Measurements from ENCODE around the gene RAX2. TPM values are rescaled to one million over a fixed set of nuclear protein-coding genes. Genes with fewer than 3 reads are reported as not detected.

RAX2 gene
- total and polyA plus RNA-seq, 2 of the 8 experiments (the other 6 are each of a cell fraction or from before 2014, with no cell fraction given): 0.08 TPM; not detected in 1

GRCh38 chr19:3807574-3808354 is 35.7 kb upstream of the RAX2 start:
- Histone ChIP-seq H4K91ac (replicated peaks; ENCODE audit: insufficient read length, low read length) (peak overlapping the region; percentile 89), H3K27me3 (replicated peaks in 1 of 4; ENCODE audit: control insufficient read depth in 3 of 4, extremely low read depth in 1 of 4, insufficient read depth in 3 of 4, low read length in 3 of 4) (no peaks in the 10 kb centered on the region), H3K79me2 (ENCODE audit: control insufficient read depth in 1 of 2, insufficient read depth in 2 of 2, low read length in 2 of 2) (no peaks in the 10 kb centered on the region), H3K23ac (ENCODE audit: insufficient read length) (no peak overlapping the region), H2BK12ac (ENCODE audit: low read depth, low read length) (peak overlapping the region; percentile 68; the same call in 1 of the 2 replicates), H3K4me1 (replicated peaks in 1 of 4; ENCODE audit: control insufficient read depth in 3 of 4, insufficient read depth in 4 of 4, low read length in 3 of 4) (no peaks in the 10 kb centered on the region; a peak in 1 of 7 replicates), H3K9ac (replicated peaks in 1 of 4; ENCODE audit: extremely low read depth in 1 of 4, low read depth in 3 of 4, low read length in 3 of 4) (no peak overlapping the region; a peak in 2 of 7 replicates), H3K4me3 (ENCODE audit: extremely low read depth in 1 of 4, insufficient read depth in 2 of 4, low read depth in 3 of 4, low read length in 4 of 4) (no peak overlapping the region), H3K4ac (replicated peaks; ENCODE audit: insufficient read length, low read depth, low read length) (peak overlapping the region; percentile 78), H3K9me3 (ENCODE audit: insufficient read depth in 2 of 2, low read depth in 1 of 2, low read length in 1 of 2) (peaks cover 0 to 4% of the 10 kb centered on the region in 2 experiments; a peak in 1 of 4 replicates), H2AK5ac (ENCODE audit: low read depth, low read length) (peak overlapping the region; percentile 83; the same call in 1 of the 2 replicates), H2BK15ac (ENCODE audit: low read length) (peak overlapping the region; percentile 72; the same call in 1 of the 2 replicates), H3K36me3 (ENCODE audit: control insufficient read depth in 2 of 4, insufficient read depth in 4 of 4, low read length in 3 of 4) (peaks cover 0 to 3% (median 0%) of the 10 kb centered on the region in 4 experiments; a peak in 1 of 8 replicates), H4K8ac (ENCODE audit: extremely low read depth, insufficient read depth, low read length) (no peak overlapping the region; the same call in 1 of the 2 replicates), H3K27ac (ENCODE audit: low read depth, low read length) (no peak overlapping the region), H3K4me2 (ENCODE audit: insufficient read depth in 1 of 2, low read depth in 2 of 2, low read length in 2 of 2) (no peak overlapping the region), H2BK20ac (ENCODE audit: low read length) (0 out of 2 replicates have a peak overlapping the region, but pooled peaks have one; percentile 13), H4K5ac (ENCODE audit: insufficient read length, low read depth, low read length) (no peak overlapping the region), H3K14ac (ENCODE audit: insufficient read length) (no peak overlapping the region), H2BK5ac (ENCODE audit: low read depth, low read length) (peak overlapping the region; percentile 24; the same call in 1 of the 2 replicates), H3K18ac (ENCODE audit: extremely low read depth, low read length) (no peak overlapping the region), H3K79me1 (ENCODE audit: low read depth, low read length) (no peaks in the 10 kb centered on the region), H2BK120ac (replicated peaks; ENCODE audit: low read depth, low read length) (no peak overlapping the region), H3K23me2 (ENCODE audit: low read depth, low read length) (peaks cover 3% of the 10 kb centered on the region; the same call in 1 of the 2 replicates), H3K56ac (replicated peaks; ENCODE audit: insufficient read length, low read depth, low read length) (no peak overlapping the region), H4K20me1 (replicated peaks in 1 of 2; ENCODE audit: control insufficient read depth in 1 of 2, insufficient read depth in 2 of 2, low read length in 2 of 2) (peaks cover 0 to 9% of the 10 kb centered on the region in 2 experiments), H2AFZ (ENCODE audit: low read length) (no peak overlapping the region)
- POLR2A ChIA-PET (ENCODE audit: partially characterized antibody): interaction anchor here (1.4 to 2.0 kb wide), 2 partner anchors 11 to 163 kb away, joined by 5 to 7 read pairs; partner anchors contain the start of gene DAPK3
- no peak for FAIRE-seq
- TF ChIP-seq SIX5 (IDR thresholded peaks at IDR 0.05; ENCODE audit: low read depth, low read length) (no peak), RBBP5 (IDR thresholded peaks at IDR 0.05; ENCODE audit: borderline replicate concordance, low read depth, low read length) (no peak), CBX5 (IDR thresholded peaks at IDR 0.05; ENCODE audit: low read depth, low read length) (no peak), SAP30 (IDR thresholded peaks at IDR 0.05; ENCODE audit: insufficient read depth, insufficient replicate concordance, low read length) (no peak), TAF7 (optimal IDR thresholded peaks at IDR 0.05; ENCODE audit: borderline replicate concordance, low read depth, low read length) (no peak), CBX8 (IDR thresholded peaks at IDR 0.05; ENCODE audit: borderline replicate concordance, low read depth, low read length) (no peak), KDM4A (IDR thresholded peaks at IDR 0.05; ENCODE audit: low read depth, low read length, severe bottlenecking) (no peak), BRCA1 (IDR thresholded peaks at IDR 0.05; ENCODE audit: low read depth, low read length) (no peak), CREB1 (IDR thresholded peaks at IDR 0.05) (no peak)
- TF ChIP-seq, protein P1, sequence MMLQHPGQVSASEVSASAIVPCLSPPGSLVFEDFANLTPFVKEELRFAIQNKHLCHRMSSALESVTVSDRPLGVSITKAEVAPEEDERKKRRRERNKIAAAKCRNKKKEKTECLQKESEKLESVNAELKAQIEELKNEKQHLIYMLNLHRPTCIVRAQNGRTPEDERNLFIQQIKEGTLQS (IDR thresholded peaks at IDR 0.05; ENCODE audit: insufficient read depth, low read depth, low read length): no peak
- DNase-seq (ENCODE audit: low read depth in 1 of 2, low spot score in 2 of 2): no peak
- CTCF ChIA-PET (ENCODE audit: partially characterized antibody): interaction anchor here (1.5 kb wide), 1 partner anchor 11 kb away, joined by 4 read pairs; no protein-coding TSS in a partner anchor
- 89% methylated on average over 35 of the region's 35 CpGs; no CpG with 5 or more reads in 1 of the 2 experiments for WGBS, 2 experiments (ENCODE audit: extremely low coverage in 1 of 2, insufficient coverage in 1 of 2, insufficient read length in 1 of 2, insufficient replicate concordance in 2 of 2, low coverage in 1 of 2, low lambda C conversion rate in 2 of 2, missing lambda C conversion rate in 1 of 2)
